Measurements from ENCODE around the gene STATH. TPM values are rescaled to one million over a fixed set of nuclear protein-coding genes. Genes with fewer than 3 reads are reported as not detected.

Gene STATH
- total RNA-seq, 1 experiment from 2014 or later: not detected

- no peak overlapping the region for H3K9ac ChIP-seq (ENCODE audit: extremely low read depth, insufficient read length, low read length)
- H2AFZ ChIP-seq (ENCODE audit: low read length): no peak overlapping the region
- no peak overlapping the region for H3K18ac ChIP-seq (ENCODE audit: insufficient read length, low read depth, low read length)
- no peak overlapping the region for H3K23ac ChIP-seq (ENCODE audit: insufficient read length, low read depth, low read length)
- H4K20me1 ChIP-seq (ENCODE audit: control insufficient read depth, insufficient read depth, insufficient read length): no peaks in the 10 kb centered on the region
- no peak overlapping the region for H3K4me2 ChIP-seq (ENCODE audit: insufficient read depth, insufficient read length, low read length)
- TF ChIP-seq CTCF (conservative IDR thresholded peaks at IDR 0.05): no peak
- no peak overlapping the region for H3T11ph ChIP-seq (ENCODE audit: low read length)
- H3K14ac ChIP-seq (ENCODE audit: insufficient read depth, low read length): no peak overlapping the region
- no peak overlapping the region for H3K56ac ChIP-seq (ENCODE audit: insufficient read length, low read depth, low read length)
- no peaks in the 10 kb centered on the region for H3K9me3 ChIP-seq (ENCODE audit: control insufficient read depth, low read depth, low read length)
- peaks cover 6 to 14% of the 10 kb centered on the region in 2 experiments for H3K4me1 Mint-ChIP-seq
- no peaks in the 10 kb centered on the region for H3K9me3 Mint-ChIP-seq
- H2BK120ac ChIP-seq (ENCODE audit: low read depth, low read length, poor library complexity, severe bottlenecking): no peak overlapping the region
- no peak overlapping the region for H3K4ac ChIP-seq (ENCODE audit: low read depth, low read length)
- peak; percentile 29 for DNase-seq
- no peak overlapping the region for H2BK20ac ChIP-seq (ENCODE audit: low read depth, low read length, poor library complexity, severe bottlenecking)
- H3K27me3 Mint-ChIP-seq (ENCODE audit: low read depth): no peaks in the 10 kb centered on the region
- no peaks in the 10 kb centered on the region for H3K23me2 ChIP-seq (ENCODE audit: insufficient read length, low read depth, low read length, poor library complexity, severe bottlenecking)
- no peaks in the 10 kb centered on the region for H3K79me1 ChIP-seq (ENCODE audit: insufficient read depth, low read depth, low read length, poor library complexity, severe bottlenecking)
- no peak overlapping the region for H2AK5ac ChIP-seq (ENCODE audit: insufficient read length, low read length)
- H3K79me2 ChIP-seq (ENCODE audit: insufficient read depth, low read length): no peaks in the 10 kb centered on the region
- H3K4me3 Mint-ChIP-seq: no peak overlapping the region
- H3K27me3 ChIP-seq (ENCODE audit: insufficient read depth, low read length): no peaks in the 10 kb centered on the region
- H3K4me1 ChIP-seq (ENCODE audit: insufficient read depth, low read length): no peaks in the 10 kb centered on the region
- H3K27ac Mint-ChIP-seq: peak overlapping the region in 1 of 3 experiments; percentile 39; a peak in 2 of 7 replicates
- no peak overlapping the region for H2BK15ac ChIP-seq (ENCODE audit: low read depth, low read length)
- H4K8ac ChIP-seq (replicated peaks; ENCODE audit: insufficient read length, low read depth, low read length): no peak overlapping the region
- no peaks in the 10 kb centered on the region for H3K36me3 Mint-ChIP-seq (ENCODE audit: insufficient read depth in 1 of 3, low read depth in 3 of 3)
- H2BK12ac ChIP-seq (ENCODE audit: insufficient read length, low read depth, low read length): no peak overlapping the region
- no CpG with 5 or more reads among the region's 1 CpG for WGBS (ENCODE audit: extremely low coverage, insufficient read length, low lambda C conversion rate)
- H2BK5ac ChIP-seq (ENCODE audit: insufficient read length, low read length): no peak overlapping the region
- no peak overlapping the region for H4K91ac ChIP-seq (ENCODE audit: insufficient read length, low read depth, low read length)
- no peak overlapping the region for H3K27ac ChIP-seq (ENCODE audit: insufficient read length, low read depth, low read length)
- H4K5ac ChIP-seq (ENCODE audit: insufficient read length, low read depth, low read length): no peak overlapping the region
Measured at GRCh38 chr4:69957209-69957608, 38.6 kb upstream of the STATH start.
